Upper lobe of right lung (tissue), 1 donor: ENCODE data around the gene ZNF646. TPM values are rescaled to one million over a fixed set of nuclear protein-coding genes. Genes with fewer than 3 reads are reported as not detected.

Source experiments
- ATAC-seq: fragments of 200-7000 bp; cut with Tn5 transposase; one replicate; pipeline ENCODE4 v1.9.1; 2020; ENCODE audit warnings: mild to moderate bottlenecking, moderate library complexity
- DNase-seq: peaks from one replicate; pipeline ENCODE4 v3.0.0-alpha.2; 2020
- H3K27ac ChIP-seq: fragments of 200-600 bp; one replicate; pipeline ENCODE4 v1.8.0; 2022
- H3K27me3 ChIP-seq: fragments of 200-600 bp; one replicate; pipeline ENCODE4 v1.8.0; 2022; ENCODE audit warnings: mild to moderate bottlenecking
- H3K36me3 ChIP-seq: fragments of 200-600 bp; one replicate; pipeline ENCODE4 v1.8.0; 2022
- H3K4me1 ChIP-seq: fragments of 200-600 bp; one replicate; pipeline ENCODE4 v1.8.0; 2022
- H3K4me3 ChIP-seq: fragments of 200-600 bp; one replicate; pipeline ENCODE4 v1.8.0; 2022; ENCODE audit warnings: mild to moderate bottlenecking
- H3K9me3 ChIP-seq: fragments of 200-600 bp; one replicate; pipeline ENCODE4 v1.8.0; 2022
- CTCF ChIP-seq: fragments of 200-600 bp; IDR thresholded peaks from one replicate; pipeline ENCODE4 v1.8.0; 2022; ENCODE audit warnings: antibody characterized with exemption
- intact Hi-C: fragments of 100-400 bp; cut with DNase I; formaldehyde crosslinking; loops from one replicate; pipeline ENCODE4 v1.11.0; 2022
- total RNA-seq: library from RNA; stranded (reverse); fragmentation: NEBNext Ultra II Directional; extraction: Animal tissue kit (Norgen Biotek cat#: 25700); gene quantifications from one replicate; pipeline ENCODE4 v1.2.1, GENCODE V29; 2021
- donor health status: DM: no; HTN: yes; CAD: no; lungs with severe emphysema.

The ZNF646 gene
- total RNA-seq, 1 donor from 2014 or later = 20.6 TPM

DNA sequence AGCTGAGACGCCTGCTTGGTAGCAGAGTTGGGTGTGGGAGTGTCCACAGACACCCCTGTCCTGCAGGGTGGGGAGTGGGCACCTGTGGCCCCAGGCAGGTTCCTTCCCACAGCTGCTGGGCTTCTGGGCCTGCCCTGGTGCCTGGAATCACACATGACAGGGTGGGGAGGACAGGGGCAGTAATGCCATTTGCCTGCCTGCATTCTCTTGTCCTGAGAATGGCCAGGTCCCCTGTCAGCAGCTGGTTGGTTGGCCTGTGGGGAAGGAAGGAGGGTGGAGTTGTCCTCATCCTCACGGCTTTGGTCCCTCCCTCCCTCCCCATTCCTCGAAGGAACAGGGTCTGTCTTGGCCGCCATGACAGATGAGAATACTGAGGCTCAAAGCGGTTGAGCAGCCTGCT, 9.3 kb downstream of the ZNF646 start:
- ATAC-seq = no peak
- H3K4me3 ChIP-seq = no peak overlapping the region
- H3K27me3 ChIP-seq = no peaks in the 10 kb centered on the region
- DNase-seq = no peak
- H3K9me3 ChIP-seq = no peaks in the 10 kb centered on the region
- peaks cover 49% of the 10 kb centered on the region for H3K36me3 ChIP-seq
- intact Hi-C loops = no loop called here
- H3K27ac ChIP-seq = no peak overlapping the region
- no peaks in the 10 kb centered on the region for H3K4me1 ChIP-seq
- TF ChIP-seq CTCF = no peak

DNA sequence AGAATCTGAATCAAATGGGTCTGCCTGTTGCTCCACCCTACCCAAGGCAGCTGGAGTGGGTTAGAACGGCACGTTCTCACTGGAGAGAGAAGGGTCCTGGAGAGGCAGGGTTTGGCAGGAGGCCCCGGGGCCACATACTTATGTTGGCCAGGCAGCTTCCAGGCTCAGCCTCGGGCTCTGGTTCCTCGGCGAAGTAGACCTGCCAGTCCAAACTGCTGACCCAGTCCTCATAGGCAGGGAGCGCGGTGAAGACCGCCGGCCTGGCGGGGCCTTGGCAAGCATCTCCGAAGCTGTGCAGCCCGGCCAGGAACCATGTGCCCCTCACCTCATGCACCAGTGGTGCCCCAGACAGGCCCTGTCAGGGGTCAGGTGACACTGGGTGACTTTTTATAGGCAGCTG, 9.8 kb downstream of the ZNF646 start:
- DNase-seq = no peak
- no peak overlapping the region for H3K4me3 ChIP-seq
- intact Hi-C loops = no loop called here
- no peaks in the 10 kb centered on the region for H3K9me3 ChIP-seq
- TF ChIP-seq CTCF = no peak
- no peaks in the 10 kb centered on the region for H3K27me3 ChIP-seq
- peak; percentile 65 for ATAC-seq
- H3K4me1 ChIP-seq = no peaks in the 10 kb centered on the region
- H3K36me3 ChIP-seq = peaks cover 45% of the 10 kb centered on the region
- H3K27ac ChIP-seq = no peak overlapping the region

DNA sequence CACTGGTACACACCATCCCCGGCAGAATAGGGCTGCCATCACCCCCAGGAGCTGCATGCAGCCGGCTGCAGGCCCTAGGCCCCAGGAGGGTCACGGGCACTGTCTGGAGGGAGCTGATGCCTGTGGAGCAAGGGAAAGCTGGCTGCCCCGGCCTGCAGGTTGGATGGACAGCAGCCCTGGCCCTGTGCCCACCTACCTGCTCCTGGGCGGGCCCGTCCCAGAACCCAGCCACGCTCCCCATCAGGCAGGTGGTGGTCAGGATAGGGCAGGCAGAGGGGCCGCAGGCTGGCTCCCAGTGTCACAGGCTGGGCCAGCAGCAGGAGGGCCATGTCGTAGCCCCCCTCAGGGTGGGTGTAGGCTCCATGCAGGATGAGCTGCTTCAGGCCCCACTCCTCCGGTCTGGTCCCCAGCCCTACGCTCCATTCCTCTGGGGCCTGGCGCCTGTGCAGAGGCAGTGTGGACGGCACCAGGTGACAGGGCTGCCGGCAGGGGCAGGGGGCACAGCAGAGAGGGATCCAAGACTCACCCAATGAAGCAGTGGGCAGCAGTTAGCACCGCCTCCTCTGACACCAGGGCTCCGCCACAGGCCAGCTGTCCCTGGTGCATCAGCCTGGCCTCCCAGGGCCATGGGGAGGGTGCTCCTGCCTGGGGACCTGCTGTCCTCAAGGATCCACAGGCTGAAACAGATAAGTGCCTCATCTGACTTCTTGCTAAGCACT, 10.5 kb downstream of the ZNF646 start:
- ATAC-seq (no peak), DNase-seq (no peak)
- intact Hi-C loops = no loop called here
- H3K4me3 ChIP-seq = no peak overlapping the region
- H3K36me3 ChIP-seq = peaks cover 38% of the 10 kb centered on the region
- H3K27me3 ChIP-seq = no peaks in the 10 kb centered on the region
- H3K27ac ChIP-seq = no peak overlapping the region
- H3K9me3 ChIP-seq = no peaks in the 10 kb centered on the region
- no peak for TF ChIP-seq CTCF
- H3K4me1 ChIP-seq = no peaks in the 10 kb centered on the region

- ATAC-seq (no peak), DNase-seq (no peak)
- H3K9me3 ChIP-seq = no peaks in the 10 kb centered on the region
- H3K27ac ChIP-seq = no peak overlapping the region
- no peaks in the 10 kb centered on the region for H3K27me3 ChIP-seq
- peaks cover 32% of the 10 kb centered on the region for H3K36me3 ChIP-seq
- no peak for TF ChIP-seq CTCF
- intact Hi-C loops = no loop called here
- H3K4me3 ChIP-seq = no peak overlapping the region
- no peaks in the 10 kb centered on the region for H3K4me1 ChIP-seq
Observed at GRCh38 chr16:31085411-31085810, 11.2 kb downstream of the ZNF646 start.

- no peaks in the 10 kb centered on the region for H3K4me1 ChIP-seq
- no peak for TF ChIP-seq CTCF
- H3K36me3 ChIP-seq = peaks cover 32% of the 10 kb centered on the region
- H3K9me3 ChIP-seq = no peaks in the 10 kb centered on the region
- no peak overlapping the region for H3K4me3 ChIP-seq
- intact Hi-C loops = no loop called here
- no peaks in the 10 kb centered on the region for H3K27me3 ChIP-seq
- no peak overlapping the region for H3K27ac ChIP-seq
- DNase-seq (no peak), ATAC-seq (no peak)
Observed at GRCh38 chr16:31085873-31086628, 11.8 kb downstream of the ZNF646 start.
